ENCODE measurements around the gene ITGA7.
"Not testable (repeated sequence)": the region's sequence is repeated elsewhere in the genome, so short reads cannot be mapped to it uniquely, and the experiment has no call there.

Gene ITGA7

DNA sequence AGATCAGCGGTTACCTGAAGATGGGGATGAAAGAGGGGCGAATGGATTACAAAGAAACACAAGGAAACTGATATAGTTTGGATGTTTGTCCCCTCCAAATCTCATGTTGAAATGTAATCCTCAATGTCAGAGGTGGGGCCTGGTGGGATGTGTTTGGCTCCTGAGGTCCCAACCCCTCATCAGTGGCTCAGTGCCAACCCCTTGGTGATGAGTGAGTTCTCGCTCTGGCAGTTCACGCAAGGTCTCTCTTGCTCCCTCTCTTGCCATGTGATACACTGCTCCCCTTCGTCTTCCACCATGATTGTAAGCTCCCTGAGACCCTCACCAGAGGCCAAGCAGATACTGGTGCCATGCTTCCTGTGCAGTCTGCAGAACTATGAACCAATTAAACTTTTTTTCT, 28.0 kb downstream of the ITGA7 start:
- no peak for DNase-seq

DNA sequence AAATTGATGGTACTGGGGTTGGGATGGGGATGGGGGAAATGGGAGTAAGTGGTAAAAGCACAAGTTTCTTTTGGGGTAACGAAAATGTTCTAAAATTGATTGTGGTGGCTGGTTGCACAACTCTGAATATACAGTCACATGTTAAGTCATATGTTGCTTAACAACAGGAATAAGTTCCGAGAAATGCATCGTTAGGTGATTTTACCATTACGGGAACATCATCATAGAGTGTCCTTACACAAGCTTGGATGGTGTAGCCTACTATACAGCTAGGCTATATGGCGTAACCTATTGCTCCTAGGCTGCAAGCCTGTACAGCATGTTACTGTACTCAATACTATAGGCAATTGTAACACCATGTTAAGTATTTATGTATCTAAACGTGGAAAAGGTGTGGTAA, 31.0 kb downstream of the ITGA7 start:
- DNase-seq = no peak

DNA sequence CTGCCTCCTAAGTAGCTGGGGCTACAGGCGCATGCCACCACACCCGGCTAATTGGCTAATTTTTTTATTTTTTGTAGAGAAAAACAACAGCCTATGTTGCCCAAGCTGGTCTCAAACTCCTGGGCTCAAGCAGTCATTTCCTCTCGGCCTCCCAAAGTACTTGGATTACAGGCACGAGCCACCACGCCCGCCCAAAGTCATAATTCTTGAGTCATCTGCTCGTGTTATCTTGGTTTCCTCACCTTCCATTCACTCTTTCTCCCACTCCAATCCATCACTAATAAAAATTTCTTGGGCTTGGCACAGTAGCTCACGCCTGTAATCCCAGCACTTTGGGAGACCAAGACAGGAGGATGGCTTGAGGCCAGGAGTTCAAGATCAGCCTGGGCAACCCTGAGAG, 32.0 kb downstream of the ITGA7 start:
- DNase-seq = no peak

DNA sequence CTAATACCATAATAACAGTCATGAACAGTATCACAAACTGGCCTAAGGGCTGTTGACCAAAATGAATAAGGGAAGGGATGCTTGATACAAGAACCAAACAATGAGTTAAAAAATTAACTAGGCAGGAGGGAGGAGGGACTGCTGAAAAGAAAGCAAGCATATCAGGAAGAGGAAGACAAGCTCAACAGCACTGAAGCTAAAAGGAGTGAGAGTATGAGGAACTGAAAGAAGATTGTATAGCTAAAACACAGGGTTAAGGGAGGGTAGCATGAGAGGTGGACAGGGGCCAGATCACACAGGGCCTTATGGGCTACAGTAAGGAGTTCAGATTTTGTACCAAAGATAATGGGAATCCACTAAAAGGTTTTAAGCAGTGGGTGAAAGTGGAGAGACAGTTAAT, 34.1 kb downstream of the ITGA7 start:
- DNase-seq = no peak

DNA sequence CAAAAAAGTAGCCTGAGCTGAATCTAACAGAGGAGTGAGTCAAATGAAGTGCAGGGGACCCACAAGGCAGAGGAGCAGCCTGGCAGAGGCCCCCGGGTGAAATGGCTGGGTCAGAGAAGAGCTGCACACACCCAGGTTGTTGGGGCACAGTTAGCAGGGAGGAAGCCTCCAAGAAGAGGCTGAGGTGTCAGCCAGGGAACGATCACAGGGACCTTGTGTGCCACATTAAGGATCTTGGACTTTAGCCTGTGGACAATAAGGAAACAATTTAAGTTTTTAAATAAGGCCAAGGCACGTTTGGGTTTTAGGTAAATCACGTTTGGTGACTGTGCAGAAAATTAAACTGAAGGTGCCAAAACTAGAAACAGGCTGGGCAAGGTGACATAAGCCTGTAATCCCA, 36.0 kb downstream of the ITGA7 start:
- DNase-seq = no peak

DNA sequence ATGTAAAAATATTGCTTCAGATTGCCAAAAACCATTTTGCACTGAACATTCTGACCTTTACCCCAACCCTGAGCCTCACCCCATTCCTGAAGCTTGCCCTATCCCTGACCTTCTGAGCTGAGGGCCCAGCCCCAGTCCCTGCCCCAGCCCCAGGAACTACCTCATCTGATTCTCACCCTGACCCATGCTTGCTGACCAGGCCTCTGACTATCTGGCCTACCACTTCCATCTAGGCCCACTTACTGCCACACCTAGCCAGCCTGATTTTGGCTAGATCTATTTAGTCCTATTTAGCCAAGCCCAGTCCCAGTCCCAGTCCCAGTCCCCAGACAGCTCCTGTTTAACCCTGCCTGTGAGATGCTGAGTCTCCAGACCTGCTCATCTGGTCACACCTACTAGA, 37.4 kb downstream of the ITGA7 start:
- no peak for DNase-seq

DNA sequence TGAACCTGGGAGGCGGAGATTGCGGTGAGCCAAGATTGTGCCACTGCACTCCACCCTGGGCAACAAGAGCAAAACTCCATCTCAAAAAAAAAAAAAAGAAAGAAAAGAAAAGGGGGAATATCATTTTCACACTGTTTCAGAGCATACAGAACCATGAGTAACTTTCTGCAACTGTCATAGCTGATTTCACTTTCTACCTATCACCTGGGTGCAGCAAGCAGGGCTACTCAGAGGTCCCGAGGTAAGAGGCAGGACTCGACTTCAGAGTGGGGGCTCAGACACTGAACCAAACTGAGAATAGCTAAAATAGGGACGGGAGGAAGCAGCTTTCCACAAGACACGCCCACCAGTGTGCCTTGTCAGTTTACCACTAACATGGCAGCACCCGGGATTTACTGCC, 41.2 kb downstream of the ITGA7 start:
- no peak for DNase-seq

DNA sequence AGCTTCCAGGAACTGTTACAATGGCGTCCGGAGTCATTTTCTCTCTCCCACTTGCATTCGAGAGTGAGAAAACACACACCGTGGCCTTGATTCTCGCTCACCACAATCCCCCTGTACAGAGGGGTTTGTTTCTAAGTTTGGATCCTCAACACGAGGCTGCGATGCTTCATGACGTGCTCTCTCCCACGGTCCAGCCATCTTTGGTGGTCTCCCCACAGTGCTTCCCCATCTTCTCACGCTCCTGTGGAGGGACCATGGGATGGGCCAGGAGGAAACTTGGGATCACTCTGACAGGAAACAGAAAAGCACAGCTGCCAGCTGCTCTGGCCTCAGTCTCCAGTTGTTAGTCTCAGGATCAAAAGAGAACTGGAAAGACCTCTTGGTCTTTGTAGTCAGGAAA, 42.9 kb downstream of the ITGA7 start:
- no peak for DNase-seq

DNA sequence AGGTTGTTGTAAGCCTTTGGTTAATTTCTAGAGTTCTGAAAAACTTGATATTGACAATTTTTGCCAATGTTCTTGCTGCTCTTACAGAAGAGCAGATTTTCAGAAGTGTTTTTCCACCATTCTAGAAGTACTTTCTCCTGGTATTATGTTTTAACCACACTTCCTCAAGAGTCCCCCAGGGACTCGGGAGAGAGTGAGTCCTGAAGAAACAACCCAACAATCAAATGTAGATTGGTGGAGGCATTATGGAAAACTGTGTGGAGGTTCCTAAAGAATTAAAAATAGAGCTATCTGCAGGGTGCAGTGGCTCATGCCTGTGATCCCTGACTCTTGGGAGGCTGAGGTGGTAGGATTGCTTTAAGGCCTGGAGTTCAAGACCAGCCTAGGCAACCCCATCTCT, 44.3 kb downstream of the ITGA7 start:
- no peak for DNase-seq

DNA sequence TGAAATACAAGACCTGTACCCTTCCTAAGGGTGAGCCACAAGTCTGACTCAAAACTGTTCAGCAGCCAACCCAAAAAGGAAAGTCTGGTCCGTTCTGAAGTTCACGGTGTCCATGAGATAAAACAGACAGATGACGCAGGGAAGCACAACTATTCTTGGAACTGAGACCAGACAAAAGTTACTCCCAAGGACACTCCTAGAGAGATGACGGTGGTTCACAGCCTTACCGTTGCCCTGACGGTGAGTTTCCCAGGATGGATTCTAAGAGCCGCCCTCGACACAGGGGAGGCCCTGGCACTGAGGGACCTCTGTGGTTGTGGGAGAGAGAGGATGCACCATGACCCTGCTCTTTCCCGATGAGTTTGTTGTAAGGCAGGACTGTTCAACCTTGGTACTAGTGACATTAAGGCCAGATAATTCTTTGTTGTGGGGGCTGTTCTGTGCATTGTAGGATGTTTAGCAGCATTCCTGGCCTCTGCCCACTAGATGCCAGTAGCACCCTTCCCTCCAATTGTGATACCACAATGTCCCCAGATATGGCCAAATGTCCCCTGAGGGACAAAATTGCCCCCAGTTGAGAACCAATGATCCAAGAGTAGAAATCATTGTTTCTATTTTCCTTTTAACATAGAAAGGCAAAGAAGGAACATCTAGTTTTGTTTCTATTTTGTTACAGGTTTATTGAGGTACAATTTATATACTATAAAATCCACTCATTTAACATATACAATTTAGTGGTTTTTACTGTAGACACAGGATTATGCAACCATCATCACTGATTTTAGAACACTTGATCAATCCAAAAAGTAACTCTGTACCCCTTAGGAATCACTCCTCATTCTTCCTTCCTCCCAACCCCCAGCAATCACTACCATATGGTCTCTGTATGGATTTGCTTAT, 48.0 kb downstream of the ITGA7 start:
- DNase-seq = no peak

DNA sequence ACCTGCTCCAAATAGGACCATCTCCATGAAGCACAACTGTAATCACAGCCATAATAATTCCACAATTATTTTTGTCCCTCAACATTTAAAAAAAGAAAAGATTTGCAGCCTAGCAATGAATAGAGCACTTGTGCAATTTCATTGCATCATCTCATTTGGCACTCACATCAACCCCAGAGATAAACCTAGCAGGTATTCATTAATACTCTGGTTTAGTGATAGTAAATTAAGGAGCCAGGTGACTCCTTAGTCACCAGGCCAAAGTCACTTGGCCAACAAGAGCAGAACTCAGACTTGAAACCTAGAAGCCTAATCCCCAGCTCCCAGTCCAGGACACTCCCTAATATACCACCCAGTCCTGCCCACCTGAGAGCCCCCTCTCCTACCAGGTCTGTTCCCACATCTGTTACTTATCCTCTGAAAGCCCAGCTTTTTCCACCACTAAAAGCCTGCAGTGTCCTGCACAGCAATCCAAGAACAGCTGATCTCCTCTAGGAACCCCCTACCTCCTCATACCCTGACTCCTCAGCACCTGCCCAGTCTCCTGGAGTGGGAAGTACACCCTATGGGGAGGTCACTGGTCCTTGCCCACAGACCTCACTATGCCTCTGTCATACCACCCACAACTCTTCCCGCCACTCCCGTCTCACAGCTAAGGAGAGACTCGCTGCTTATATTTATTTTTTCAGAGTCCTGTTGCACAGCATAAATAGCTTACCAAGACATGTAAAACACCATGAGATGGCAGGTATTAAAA, 48.9 kb downstream of the ITGA7 start:
- no peak for DNase-seq

DNA sequence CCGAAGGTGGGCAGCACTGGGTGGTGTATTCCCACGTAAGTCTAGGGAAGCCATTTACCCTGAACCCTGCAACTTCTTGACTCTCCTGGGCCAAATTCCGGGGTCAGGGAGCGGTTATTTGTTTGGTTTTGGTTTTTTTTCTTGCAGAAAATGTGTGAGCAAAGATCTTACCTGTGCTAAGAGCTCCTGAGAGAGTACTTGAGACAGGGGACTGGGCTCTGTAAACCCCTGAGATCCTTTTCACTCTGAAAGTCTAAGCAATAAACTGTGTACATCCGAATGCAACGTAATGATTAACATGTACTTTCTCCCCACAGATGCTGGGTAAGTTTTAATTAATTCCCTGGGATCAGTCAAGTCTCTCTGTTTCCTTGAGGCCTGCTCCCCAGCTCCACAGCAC, 49.5 kb downstream of the ITGA7 start:
- no peak for DNase-seq

DNA sequence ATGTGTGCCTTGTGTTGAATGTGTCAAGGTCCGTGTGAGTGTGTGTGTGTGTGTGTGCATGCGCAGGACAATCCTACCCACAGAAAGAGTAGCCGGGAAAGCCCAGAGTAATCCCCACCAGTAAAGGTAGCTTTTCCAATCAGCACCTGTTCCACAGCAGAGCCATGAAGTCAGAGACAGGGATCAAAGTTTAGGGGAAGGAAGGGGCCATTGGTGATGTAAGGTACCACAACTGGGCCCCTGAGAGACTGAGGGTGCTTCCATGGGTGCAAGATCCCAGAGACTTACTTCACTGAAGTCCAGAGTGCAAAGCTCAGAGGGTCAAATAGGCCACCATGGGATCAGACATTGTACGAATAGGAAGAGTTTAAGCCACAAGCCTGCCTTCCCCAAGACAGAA, 50.5 kb downstream of the ITGA7 start:
- no peak for DNase-seq

DNA sequence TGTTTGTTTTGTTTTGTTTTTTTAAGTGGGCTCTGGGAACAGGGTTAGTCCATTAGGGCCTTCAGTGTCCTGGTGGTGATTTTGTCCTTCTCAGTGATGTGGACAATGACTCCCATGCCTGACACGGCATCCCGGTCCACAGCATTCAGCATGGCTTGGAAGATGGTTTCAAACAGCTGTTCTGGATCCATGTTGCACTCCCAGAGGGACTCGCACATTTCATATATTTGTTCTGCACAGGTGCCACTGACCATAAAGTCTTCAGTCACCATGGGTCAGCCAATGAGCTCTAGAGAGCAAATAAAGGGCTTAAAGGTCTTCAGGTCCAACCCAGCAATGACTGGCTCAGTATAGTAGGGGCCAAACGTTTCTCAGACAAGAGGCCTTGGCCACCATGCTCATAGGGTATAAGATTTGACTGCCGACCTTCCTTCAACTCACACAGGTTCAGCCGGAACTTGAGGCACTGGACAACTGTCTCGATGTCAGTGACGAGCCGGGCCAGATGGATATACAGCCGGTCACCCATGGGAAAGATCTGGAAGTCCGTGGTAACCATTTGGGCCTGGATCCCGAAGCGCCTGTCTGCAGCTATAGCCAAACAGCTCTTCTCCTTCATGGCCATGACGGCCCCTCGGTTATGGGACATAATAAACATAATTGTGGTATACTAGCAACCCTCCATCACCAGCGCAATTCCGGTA, 53.0 kb downstream of the ITGA7 start:
- DNase-seq = no peak

DNA sequence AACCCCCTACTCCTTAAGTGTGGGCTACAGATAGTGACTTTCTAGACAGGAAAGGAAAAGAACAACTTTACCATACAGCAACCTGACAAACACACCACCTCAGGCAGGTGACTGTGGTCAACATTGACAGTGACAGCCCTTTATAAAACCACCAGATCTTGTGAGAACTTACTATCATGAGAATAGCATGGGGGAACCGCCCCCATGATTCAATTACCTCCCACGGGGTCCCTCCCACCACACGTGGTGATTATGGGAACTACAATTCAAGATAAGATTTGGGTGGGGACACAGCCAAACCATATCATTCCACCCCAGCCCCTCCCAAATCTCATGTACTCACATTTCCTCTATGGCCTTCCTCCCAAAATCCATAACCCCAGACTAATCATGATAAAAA, 54.7 kb downstream of the ITGA7 start:
- no peak for DNase-seq

DNA sequence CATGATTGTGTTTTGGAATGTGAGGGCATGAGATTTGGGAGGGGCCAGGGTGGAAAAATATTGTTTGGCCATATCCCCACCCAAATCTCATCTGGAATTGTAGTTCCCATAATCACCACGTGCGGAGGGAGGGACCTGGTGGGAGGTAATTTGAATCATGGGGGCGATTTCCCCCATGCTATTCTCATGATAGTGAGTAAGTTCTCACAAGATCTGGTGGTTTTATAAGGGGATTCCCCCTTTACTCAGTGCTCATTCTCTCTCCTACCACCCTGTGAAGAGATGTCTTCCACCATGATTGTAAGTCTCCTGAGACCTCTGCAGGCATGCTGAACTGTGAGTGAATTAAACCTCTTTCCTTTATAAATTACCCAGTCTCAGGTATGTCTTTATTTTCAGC, 55.4 kb downstream of the ITGA7 start:
- DNase-seq = peak; percentile 28

DNA sequence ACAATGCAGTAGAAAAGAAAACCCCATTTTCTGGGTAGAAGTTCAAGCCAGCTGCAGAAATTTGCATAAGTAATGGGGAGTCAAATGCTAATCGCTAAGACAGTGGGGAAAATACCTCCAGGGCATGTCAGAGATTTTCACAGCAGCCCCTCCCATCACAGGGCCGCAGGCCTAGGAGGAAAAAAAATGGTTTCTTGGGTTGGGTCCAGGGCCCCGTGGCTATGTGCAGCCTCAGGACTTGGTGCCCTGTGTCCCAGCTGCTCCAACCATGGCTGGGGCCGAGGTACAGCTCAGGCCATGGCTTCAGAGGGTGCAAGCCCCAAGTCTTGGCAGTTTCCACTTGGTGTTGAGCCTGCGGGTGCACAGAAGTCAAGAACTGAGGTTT, 56.4 kb downstream of the ITGA7 start:
- no peak for DNase-seq

DNA sequence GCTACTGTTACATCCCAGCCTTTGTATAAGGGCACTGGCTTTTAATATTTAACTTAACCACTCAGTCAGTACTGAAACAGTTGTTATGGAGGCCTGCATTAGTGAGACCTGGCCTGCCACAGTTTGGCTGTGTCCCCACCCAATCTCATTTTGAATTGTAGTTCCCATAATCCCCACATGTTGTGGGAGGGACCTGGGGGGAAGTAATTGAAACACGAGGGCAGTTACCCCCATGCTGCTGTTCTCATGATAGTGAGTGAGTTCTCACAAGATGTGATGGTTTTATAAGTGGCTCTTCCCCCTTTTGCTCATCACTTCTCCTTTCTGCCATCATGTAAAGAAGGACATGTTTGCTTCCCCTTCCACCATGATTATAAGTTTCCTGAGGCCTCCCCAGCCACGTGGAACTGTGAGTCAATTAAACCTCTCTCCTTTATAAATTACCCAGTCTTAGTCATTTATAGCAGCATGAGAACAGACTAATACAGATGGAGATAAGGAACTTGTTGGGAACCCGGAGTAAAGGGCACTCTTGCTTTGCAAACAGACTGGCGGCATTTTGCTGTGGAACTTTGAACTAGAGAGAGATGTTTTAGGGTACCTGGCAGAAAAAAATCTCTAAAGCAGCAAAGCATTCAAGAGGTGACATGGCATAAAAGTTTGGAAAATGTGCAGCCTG, 56.9 kb downstream of the ITGA7 start:
- DNase-seq = not testable (repeated sequence)

DNA sequence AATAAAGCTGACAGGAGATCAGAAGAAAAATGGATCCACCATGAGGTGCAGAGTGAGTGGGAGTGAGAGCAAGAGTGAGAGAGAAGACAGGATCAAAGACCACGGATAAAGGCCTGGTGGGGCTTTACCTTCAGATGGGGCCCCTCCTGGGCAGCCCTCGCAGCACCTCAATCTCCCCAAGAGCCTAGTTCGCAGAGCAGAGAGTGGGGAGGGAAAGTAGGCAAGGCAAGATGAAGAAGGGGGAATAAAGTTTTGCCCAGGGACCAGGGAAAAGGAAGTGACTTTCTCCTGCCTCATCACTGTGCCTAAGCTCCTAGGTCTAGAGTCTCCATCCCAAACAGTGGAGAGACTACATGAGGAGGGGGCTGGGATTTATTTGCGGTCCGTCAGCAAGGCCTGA, 60.7 kb downstream of the ITGA7 start:
- no peak for DNase-seq

DNA sequence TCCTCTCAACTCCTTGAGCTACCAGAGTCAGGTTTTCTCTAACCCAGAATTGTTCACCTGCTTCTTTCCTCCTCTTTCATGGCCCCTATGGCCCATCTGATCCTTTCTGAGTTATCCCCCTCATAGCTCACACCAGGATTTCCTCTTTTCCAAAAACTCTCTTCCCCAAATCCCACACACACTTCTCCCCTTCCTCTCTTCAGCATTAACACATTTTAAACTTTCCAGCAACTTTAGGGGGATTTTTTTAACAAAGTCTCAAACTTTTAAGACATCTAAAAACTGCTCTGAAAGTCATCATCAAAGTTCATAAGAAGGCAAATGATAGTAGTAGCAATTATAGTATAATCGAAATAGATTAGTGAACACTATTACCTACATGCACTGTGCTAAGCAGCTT, 63.1 kb downstream of the ITGA7 start:
- no peak for DNase-seq

DNA sequence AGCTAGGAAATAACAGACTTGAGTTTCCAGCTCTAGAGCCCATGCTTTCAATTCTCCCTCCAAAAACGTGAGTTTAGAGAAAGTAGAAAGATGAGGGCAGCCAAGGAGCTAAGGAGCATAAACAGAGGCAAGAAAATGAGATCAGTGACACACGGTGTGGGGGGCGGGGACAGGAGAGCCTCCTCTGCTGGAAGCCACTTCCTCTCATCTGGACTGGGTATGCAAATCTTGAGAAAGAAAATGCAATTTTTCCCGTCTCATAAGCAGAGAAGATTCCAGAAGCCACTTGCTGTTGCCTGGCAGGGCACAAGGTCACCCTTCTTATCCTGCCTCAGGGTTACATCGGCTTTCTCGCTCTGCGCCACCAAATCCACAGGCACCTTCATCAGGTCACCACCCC, 65.0 kb downstream of the ITGA7 start:
- peak; percentile 8 for DNase-seq

DNA sequence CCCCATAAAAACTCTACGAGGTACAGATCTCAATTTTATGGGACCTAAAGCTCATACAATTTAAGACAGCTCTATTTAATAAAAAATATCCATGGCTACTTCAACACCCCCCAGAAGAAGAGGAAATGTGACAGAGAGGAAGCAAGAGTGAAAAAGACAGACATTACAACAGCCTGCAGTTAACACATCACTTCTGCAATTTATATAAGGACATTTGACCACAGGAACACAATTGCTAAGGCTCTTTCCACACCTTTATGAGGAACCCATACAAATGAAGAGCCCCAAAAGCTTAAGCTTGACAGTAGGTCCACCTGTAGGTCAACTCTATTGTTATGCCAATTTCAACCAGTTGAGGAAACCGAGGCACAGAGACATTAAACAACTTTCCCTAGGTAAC, 65.4 kb downstream of the ITGA7 start:
- no peak for DNase-seq

DNA sequence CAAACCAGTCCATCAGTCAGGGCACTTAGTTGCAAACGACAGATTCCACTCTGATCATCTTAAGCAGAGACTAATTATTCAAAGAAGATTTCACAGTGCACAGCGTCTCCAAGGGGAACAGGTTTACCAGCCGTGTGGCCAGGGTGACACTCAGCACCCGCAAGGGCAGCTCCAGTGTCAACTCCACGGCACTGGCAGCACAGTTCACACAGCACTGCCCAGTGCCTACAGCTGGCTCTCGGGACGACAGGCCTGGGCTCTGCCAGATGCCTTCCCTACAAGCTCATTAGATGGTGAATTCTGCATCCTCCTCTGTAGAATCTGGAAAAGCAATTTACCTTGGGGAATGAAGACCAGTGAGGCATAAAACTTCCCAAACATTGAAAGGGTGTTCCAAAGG, 66.1 kb downstream of the ITGA7 start:
- DNase-seq = no peak
